Measurements from ENCODE around the gene SPINT1. TPM values are rescaled to one million over a fixed set of nuclear protein-coding genes. Genes with fewer than 3 reads are reported as not detected.

The SPINT1 gene
- total RNA-seq, 1 donor from 2014 or later, result 0.90 TPM

GRCh38 chr15:40828447-40829036, 15.3 kb upstream of the SPINT1 start, which contains the start of gene PPP1R14D:
PPP1R14D (minus strand) TSS chr15:40828708; CDS start chr15:40828641, 67 bp downstream.
- no peak for DNase-seq (ENCODE audit: low read depth in 2 of 2)

GRCh38 chr15:40829115-40829514, 14.7 kb upstream of the SPINT1 start:
- no peak for DNase-seq (ENCODE audit: low read depth in 2 of 2)

DNA sequence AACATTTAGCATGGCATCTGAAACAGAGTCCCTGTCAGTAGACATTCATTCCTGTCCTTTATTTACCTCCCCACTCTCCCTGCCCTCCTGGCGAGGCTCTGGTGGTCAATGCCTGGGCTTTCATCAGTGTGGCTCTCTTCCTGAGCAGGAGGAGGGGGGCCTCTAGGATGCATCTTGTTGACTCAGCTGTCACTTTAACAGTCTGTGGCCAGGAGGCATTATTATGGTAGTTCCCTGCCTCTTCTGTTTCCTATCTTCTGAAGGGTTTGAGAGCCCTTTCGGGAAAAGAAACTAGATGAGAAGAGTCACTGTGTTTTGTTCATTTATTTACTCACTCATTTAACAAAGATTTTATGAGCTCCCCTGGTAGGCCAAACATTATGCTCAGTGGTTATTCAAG, 13.0 kb upstream of the SPINT1 start:
- DNase-seq (ENCODE audit: low read depth in 2 of 2), result peak in 1 of 2 donors; percentile 46

- no peak for DNase-seq (ENCODE audit: low read depth in 2 of 2)
Observed at GRCh38 chr15:40831861-40832260, 12.0 kb upstream of the SPINT1 start.

DNA sequence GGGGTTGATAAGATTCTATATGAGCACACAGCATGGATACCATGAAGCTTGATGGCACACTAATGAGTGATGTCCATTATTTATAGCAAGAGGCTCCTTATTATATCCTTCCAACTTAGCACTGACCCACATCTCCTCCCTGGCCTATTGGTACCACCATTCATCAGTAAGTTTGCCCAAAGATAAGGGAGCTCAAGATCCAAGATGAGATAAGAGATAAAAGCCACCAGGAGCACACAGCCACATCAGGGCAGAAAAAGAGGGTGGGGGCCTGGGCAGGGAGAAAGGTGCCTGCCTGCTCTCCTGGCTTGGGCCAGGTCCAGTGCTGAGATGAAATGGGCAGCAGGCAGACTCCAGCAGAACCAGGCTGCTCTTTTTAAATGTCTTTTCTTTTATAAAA, 10.9 kb upstream of the SPINT1 start:
- DNase-seq (ENCODE audit: low read depth in 2 of 2), result no peak

DNA sequence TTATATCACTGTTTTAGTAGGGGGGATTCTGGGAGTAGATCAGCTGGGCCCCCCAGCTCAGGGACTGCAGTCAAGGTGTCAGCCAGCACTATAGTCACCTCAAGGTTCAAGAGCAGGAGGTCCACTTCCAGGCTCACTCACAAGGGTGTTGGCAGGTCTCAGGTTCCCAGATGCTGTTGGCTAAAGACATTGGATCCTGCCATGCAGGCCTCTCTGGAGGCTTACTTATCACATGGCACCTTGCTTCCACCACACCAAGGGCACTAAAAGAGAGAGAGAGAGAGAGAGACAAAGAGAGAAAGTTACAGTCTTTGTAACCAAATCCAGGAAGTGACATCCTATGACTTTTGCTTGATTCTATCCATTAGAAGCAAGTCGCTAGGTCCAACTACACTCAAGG, 7.8 kb upstream of the SPINT1 start:
- no peak for DNase-seq (ENCODE audit: low read depth in 2 of 2)

DNA sequence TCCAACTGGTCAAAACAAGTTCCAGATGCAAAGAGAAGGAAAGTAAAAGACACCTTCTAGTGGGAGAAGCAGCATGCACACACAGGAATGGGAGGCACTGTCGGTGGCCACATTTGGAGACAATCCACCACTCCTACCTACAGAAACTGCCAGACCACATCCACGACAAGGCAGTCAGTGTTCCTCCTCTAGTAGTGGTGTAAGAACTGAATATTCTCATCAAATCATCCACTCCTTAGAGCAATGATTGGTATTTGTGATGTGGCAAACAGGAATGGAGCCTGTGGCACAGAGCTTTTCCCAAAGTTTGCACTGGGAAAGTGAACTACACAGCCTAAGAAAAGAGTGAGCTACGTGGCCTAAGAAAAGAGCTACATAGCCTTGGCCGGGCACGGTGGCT, 5.1 kb upstream of the SPINT1 start:
- DNase-seq (ENCODE audit: low read depth in 2 of 2), result no peak

GRCh38 chr15:40841741-40842140, 2.1 kb upstream of the SPINT1 start:
- no peak for DNase-seq (ENCODE audit: low read depth in 2 of 2)

GRCh38 chr15:40843261-40843884, 475 bp upstream of the SPINT1 start:
- DNase-seq (ENCODE audit: low read depth in 2 of 2), result no peak

DNA sequence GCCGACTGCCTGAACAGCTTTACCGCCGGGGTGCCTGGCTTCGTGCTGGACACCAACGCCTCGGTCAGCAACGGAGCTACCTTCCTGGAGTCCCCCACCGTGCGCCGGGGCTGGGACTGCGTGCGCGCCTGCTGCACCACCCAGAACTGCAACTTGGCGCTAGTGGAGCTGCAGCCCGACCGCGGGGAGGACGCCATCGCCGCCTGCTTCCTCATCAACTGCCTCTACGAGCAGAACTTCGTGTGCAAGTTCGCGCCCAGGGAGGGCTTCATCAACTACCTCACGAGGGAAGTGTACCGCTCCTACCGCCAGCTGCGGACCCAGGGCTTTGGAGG, 815 bp downstream of the SPINT1 start:
- DNase-seq (ENCODE audit: low read depth in 2 of 2), result peak in 1 of 2 donors; percentile 28

DNA sequence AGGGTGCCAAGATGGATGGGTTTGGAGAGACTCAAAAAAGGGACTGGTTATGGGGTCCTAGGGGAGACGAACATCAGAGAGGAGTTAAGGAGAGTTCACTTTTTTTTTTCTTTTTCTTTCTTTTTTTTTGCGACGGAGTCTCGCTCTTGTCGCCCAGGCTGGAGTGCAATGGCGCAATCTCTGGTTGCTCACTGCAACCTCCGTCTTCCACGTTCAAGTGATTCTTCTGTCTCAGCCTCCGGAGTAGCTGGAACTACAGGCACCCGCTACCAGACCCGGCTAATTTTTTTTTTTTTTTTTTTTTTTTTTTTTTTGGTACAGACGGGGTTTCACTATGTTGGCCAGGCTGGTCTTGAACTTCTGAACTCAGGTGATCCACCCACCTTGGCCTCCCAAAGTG, 1.2 kb downstream of the SPINT1 start:
- no peak for DNase-seq (ENCODE audit: low read depth in 2 of 2)

GRCh38 chr15:40845511-40846284, 1.9 kb downstream of the SPINT1 start:
- no peak for DNase-seq (ENCODE audit: low read depth in 2 of 2)

DNA sequence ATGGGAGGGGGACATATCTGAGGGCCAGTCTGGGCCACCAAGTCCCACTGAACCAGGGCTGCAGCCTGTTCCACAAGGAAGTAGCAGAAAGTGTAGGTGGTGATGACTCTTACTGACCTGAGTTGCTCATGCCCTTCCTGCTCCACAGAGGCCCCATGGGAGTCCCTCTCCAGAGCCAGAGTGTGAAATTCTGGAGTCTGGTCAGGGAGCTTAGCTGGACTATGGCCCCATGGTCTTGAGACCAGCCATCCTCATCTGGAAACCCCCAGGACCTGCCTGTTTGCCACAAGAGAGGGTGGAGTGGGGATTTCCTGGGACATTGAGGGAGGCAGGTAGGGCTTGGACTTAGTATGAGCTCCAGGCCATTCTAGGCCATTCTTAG, 3.0 kb downstream of the SPINT1 start:
- no peak for DNase-seq (ENCODE audit: low read depth in 2 of 2)

GRCh38 chr15:40847223-40847961, 3.5 kb downstream of the SPINT1 start:
- DNase-seq (ENCODE audit: low read depth in 2 of 2), result no peak

DNA sequence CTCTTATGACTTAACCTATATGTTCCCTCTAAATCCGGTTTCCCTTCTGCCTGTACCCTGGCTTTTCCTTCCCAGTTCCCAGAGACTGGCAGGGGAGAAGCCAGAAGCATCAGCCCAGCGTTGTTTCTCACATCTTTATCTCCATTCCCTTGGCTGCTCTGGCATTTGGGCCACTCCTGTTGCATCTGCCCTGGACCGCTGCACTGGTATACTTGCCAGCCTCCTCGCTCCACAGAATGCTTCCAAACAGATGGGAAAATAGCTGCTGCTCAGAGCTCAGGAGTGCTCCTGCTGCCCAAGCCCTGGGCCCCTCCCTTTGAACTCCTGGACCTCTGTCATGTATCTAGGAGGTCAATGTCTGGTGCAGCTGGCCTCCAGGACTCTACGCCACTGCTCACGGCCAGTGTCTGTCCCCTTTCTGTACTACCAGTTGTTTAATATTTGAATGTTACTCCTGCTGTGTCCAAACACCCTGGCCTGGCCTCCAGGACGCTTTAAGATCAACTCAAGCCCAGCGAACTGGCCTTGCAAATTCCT, 6.8 kb downstream of the SPINT1 start:
- DNase-seq (ENCODE audit: low read depth in 2 of 2), result no peak

GRCh38 chr15:40852529-40852928, 8.7 kb downstream of the SPINT1 start:
- no peak for DNase-seq (ENCODE audit: low read depth in 2 of 2)

- DNase-seq (ENCODE audit: low read depth in 2 of 2), result no peak
Observed at GRCh38 chr15:40853241-40853890, 9.5 kb downstream of the SPINT1 start.

DNA sequence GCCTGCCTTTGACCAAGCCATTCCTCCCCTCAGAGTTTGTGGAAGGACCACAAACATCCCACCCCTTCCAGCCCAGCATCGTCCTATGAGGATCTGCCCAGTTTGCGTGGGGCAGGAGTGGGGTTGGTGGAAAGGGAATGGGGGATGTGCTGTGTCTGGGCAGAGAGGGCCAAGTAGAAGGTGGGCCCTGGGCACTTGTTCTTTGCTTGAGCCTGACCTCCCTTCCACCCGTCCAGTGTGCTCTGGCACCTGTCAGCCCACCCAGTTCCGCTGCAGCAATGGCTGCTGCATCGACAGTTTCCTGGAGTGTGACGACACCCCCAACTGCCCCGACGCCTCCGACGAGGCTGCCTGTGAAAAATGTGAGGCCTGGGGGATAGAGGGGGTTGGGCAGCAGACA, 10.3 kb downstream of the SPINT1 start:
- no peak for DNase-seq (ENCODE audit: low read depth in 2 of 2)

DNA sequence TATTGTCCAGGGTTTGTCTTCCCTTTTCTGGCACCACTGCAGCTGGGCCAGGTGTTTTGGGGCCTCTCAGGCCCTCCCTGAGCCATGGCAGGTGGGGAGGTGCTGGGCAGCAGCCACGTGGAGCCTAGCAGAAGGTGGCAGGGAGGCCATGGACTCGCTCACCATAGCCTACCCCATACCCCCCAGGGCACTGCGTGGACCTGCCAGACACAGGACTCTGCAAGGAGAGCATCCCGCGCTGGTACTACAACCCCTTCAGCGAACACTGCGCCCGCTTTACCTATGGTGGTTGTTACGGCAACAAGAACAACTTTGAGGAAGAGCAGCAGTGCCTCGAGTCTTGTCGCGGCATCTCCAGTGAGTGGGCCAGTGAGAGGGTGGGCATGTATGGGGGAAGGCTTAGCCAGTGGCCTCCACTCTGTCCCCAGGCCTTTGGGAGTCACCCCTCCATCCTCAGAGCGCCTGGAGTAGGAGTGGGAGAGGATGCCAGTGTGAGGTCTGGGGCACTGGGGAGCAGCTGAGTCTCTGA, 11.9 kb downstream of the SPINT1 start:
- no peak for DNase-seq (ENCODE audit: low read depth in 2 of 2)

GRCh38 chr15:40856746-40857145, 12.9 kb downstream of the SPINT1 start:
- no peak for DNase-seq (ENCODE audit: low read depth in 2 of 2)

Data from dermis microvascular lymphatic vessel endothelial cell (primary cell).